AG04449 (cell line): ENCODE measurements around the gene PGPEP1.

ENCODE experiments used
- CTCF ChIA-PET: fragments of 350-600 bp; formaldehyde crosslinking; extraction: SDS; loops from one replicate; lab custom pipeline; 2021; ENCODE audit warnings: antibody characterized with exemption; lab: Yijun Ruan, JAX
- POLR2A ChIA-PET: fragments of 400-600, 350-600 bp; formaldehyde crosslinking; extraction: SDS; loops from one replicate; lab custom pipeline; 2020; ENCODE audit warnings: antibody characterized with exemption, inconsistent platforms; lab: Yijun Ruan, JAX
- DNase-seq: peaks from one replicate; pipeline ENCODE4 v3.0.0-alpha.2; 2010; ENCODE audit warnings: low read depth, low spot score
- H3K4me3 ChIP-seq: 2 replicates; pipeline ENCODE4 v1.5.1; 2011; ENCODE audit warnings: low read depth, mild to moderate bottlenecking, control low read depth, low read length
- CTCF ChIP-seq: IDR thresholded peaks from one replicate; pipeline ENCODE4 v1.5.1; 2011; ENCODE audit warnings: mild to moderate bottlenecking, moderate library complexity, low read length, control low read depth, inconsistent platforms; ENCODE audit not compliant: insufficient read depth; ENCODE audit errors: missing control alignments

Gene PGPEP1

GRCh38 chr19:18298601-18299000 lies 41.8 kb upstream of the PGPEP1 start:
- no peak for TF ChIP-seq CTCF
- ChIA-PET CTCF (interaction anchor here (2.1 kb wide), 1 partner anchor 30 kb away, joined by 8 read pairs; no protein-coding TSS in a partner anchor), POLR2A (no interaction called here)
- no peak overlapping the region for H3K4me3 ChIP-seq
- no peak for DNase-seq

GRCh38 chr19:18299654-18300053 lies 40.7 kb upstream of the PGPEP1 start:
- CTCF ChIA-PET: interaction anchor here (6.5 kb wide), 1 partner anchor 20 kb away, joined by 65 read pairs; the partner anchor contains the start of gene JUND
- no peak for DNase-seq
- no peak for TF ChIP-seq CTCF

GRCh38 chr19:18300930-18301717 lies 39.3 kb upstream of the PGPEP1 start:
- TF ChIP-seq CTCF: no peak
- CTCF ChIA-PET: interaction anchor here (1.5 to 6.5 kb wide), 5 partner anchors 9 to 27 kb away, joined by 4 to 65 read pairs (median 8); partner anchors contain the start of genes JUND and LSM4
- POLR2A ChIA-PET: interaction anchor here (1.4 to 6.3 kb wide), 2 partner anchors 9 to 21 kb away, joined by 6 to 129 read pairs; partner anchors contain the start of gene JUND
- no peak for DNase-seq
- H3K4me3 ChIP-seq: no peak overlapping the region

More at GRCh38 chr19:18299654-18300053, 40.7 kb upstream of the PGPEP1 start:
- no peak overlapping the region for H3K4me3 ChIP-seq
- POLR2A ChIA-PET: interaction anchor here (6.3 kb wide), 1 partner anchor 19 kb away, joined by 129 read pairs; the partner anchor contains the start of gene JUND

GRCh38 chr19:18301718-18302111 lies 38.7 kb upstream of the PGPEP1 start:
- CTCF ChIA-PET: interaction anchor here (0.7 to 6.5 kb wide), 7 partner anchors 9 to 86 kb away, joined by 3 to 65 read pairs (median 5); partner anchors contain the start of genes JUND and LSM4
- POLR2A ChIA-PET: interaction anchor here (1.4 to 6.3 kb wide), 2 partner anchors 10 to 21 kb away, joined by 6 to 129 read pairs; partner anchors contain the start of gene JUND
- no peak overlapping the region for H3K4me3 ChIP-seq
- DNase-seq: no peak
- TF ChIP-seq CTCF: no peak

GRCh38 chr19:18304208-18304457 lies 36.3 kb upstream of the PGPEP1 start:
- ChIA-PET POLR2A (interaction anchor here (1.3 to 6.3 kb wide), 3 partner anchors 10 to 24 kb away, joined by 3 to 129 read pairs (median 7); partner anchors contain the start of gene JUND), CTCF (interaction anchor here (0.7 to 6.5 kb wide), 6 partner anchors 12 to 24 kb away, joined by 3 to 65 read pairs (median 8); partner anchors contain the start of gene JUND)
- no peak for TF ChIP-seq CTCF
- no peak for DNase-seq
- H3K4me3 ChIP-seq: peak overlapping the region; percentile 45
